GM21529 (cell line): ENCODE data around the gene ING1.
"Not testable (repeated sequence)": the region's sequence is repeated elsewhere in the genome, so short reads cannot be mapped to it uniquely, and the experiment has no call there.

Experiments used
- ATAC-seq: cut with Tn5 transposase; IDR thresholded peaks from one replicate; pipeline ENCODE4 v1.9.1; 2021; ENCODE audit not compliant: unreplicated experiment

Gene ING1, protein sequence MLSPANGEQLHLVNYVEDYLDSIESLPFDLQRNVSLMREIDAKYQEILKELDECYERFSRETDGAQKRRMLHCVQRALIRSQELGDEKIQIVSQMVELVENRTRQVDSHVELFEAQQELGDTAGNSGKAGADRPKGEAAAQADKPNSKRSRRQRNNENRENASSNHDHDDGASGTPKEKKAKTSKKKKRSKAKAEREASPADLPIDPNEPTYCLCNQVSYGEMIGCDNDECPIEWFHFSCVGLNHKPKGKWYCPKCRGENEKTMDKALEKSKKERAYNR

DNA sequence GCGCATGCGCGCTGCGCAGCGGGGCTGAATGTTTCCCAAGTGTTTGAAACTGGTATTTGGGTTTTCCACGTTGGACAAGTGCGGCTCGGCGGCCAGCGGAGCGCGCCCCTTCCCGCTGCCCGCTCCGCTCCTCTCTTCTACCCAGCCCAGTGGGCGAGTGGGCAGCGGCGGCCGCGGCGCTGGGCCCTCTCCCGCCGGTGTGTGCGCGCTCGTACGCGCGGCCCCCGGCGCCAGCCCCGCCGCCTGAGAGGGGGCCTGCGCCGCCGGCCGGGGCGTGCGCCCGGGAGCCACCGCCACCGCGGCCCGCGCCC lies at the start of gene ING1:
Gene ING1, plus strand, starts transcription at position 59 of the 311 bp plus-strand sequence. CDS start 450 bp downstream, outside the sequence.
- ATAC-seq: no peak

DNA sequence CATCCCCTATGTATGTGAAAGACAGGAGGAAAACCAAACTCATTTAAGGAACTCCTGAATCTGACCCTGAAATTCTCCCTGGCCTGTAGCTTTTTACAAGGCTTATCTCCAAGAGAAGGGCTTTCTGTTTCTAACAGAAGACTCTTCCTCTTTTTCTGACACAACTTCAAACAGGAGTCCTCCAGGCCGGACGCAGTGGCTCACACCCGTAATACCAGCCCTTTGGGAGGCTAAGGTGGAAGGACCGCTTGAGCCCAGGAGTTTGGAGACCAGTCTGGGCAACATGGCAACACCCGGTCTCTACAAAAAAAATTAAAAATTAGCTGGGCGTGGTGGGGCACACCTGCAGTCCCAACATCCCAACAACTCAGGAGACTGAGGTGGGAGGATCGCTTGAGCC lies 49.5 kb upstream of the ING1 start:
- no peak for ATAC-seq

DNA sequence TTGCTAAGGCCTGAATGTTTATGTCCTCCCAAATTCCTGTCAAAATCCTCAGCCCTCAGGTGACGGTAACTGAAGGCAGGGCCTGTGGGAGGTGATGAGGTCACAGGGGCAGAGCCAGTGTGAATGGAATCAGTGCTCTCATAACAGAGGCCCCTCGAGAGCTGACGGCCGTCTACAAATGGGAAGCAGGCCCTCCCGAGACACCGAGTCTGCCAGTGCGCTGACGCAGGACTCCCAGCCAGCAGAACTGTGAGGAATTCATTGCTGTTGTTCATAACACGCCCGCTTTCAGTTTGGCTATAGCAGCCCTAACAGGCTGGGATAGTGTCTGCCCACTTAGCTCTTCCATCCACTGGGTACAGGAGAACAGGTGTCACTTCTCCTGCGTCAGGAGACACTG lies 48.8 kb upstream of the ING1 start:
- ATAC-seq: no peak

DNA sequence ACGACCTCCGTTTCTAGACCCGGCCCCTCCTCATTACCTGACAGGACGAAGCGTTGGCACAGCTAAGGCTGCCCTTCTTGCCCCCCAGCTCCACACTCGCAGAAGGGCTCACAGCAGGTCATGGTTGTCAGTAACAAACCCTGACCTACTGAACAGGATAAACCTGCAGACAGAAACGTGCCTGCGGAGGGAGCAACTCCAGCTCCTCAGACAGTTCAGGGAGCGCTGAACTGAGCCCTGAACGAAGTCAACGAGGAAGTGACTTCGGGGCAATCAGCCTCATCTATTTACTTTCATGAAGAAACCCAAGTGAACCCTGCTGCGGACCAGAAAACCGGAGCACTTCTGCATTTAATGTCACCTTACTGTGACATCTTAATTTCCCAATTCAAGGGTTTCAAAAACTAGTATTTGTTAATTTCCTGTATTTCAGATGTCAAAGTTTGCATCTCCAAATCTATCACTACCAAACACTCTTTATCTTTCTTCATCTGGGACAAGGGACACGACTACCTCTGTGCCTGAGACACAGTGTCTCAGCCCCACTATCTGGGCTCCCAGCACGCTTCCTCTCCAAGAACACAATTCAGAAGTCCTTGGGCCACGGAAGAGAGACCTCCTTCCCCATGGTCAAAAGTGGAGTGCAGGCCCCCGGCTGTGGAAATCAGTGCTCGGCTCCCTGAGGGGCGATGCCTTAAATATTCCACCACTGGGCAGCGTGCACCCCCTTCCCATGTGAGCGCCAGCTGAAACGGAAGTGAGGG lies 47.8 kb upstream of the ING1 start:
- ATAC-seq: no peak

DNA sequence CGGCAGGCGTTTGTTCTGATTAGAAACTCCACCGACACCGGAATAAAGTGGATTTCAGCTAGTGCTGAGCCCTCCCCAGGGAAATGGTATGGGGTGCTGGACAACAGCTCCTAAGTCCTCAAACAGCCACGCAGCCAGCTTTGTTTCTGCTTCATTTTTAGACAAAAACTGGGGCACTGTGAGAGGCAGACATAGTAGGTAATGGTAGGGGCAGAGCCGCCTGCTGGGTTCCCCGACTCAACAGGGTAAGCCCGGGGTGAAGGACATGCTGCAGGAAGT lies 47.3 kb upstream of the ING1 start:
- ATAC-seq: no peak

DNA sequence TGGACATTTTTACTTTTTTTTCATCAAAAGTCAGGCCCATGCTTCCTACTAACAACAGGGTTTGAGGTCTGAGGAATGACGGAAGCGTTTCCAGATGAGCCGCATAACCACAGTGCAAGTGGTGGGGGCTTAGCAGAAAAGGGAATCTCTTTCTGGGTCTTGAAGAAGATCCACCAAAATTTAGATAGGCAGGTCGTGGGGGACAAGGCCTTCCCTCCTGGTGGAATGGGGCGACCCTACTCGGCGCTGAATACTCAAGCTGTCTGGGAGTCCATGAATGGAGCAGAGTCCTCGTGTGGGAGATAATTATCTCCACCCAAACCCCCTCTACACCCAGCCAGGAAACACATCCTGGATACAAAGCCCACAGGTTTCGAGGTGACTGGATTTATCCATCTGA lies 44.5 kb upstream of the ING1 start:
- ATAC-seq: no peak

DNA sequence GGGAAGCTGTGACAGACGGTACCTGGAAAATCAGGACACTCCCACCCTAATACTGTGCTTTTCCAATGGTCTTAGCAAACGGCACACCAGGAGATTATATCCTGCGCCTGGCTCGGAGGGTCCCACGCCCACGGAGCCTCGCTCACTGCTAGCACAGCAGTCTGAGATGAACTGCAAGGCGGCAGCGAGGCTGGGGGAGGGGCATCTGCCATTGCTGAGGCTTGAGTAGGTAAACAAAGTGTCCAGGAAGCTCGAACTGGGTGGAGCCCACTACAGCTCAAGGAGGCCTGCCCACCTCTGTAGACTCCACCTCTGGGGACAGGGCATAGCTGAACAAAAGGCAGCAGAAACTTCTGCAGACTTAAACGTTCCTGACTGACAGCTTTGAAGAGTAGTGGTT lies 43.7 kb upstream of the ING1 start:
- ATAC-seq: not testable (repeated sequence)

DNA sequence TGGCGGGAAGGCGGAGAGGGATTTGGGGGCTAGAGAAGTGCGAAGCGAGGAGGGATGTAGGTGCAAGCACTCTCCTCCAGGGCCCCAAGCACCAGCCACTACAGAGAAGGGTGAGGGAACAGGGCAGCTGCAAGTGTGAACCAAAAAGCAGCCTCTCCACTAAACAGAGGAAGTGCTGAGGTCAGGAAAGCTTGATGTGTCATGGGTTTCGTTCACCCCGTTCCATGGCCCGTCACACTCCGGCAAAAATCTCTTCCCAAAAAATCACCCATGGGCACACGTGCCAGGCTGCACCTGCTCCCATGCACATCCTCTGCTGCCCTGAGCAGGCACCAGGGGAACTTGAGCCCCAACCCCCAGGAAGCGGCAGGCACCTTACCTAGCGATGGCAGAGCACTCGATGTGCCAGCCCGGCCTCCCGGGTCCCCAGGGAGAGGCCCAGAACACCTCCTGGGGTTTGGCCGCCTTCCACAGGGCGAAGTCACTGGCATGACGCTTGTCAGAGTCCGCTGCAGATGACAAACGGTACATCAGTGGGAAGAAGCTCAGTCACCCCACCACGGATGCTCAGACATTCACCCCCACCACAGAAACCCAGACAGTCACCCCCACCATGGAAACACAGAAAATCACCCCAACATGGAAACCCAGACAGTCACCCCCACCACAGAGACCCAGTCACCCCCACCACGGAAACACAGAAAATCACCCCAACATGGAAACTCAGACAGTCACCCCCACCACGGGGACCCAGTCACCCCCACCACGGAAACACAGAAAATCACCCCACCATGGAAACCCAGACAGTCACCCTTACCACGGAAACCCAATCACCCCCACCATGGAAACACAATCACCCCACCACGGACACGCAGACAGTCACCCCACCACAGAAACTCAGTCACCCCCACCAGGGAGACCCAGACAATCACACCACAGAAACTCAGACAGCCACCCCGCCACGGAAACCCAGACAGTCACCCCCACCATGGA lies 36.6 kb upstream of the ING1 start:
- peak; percentile 73 for ATAC-seq

DNA sequence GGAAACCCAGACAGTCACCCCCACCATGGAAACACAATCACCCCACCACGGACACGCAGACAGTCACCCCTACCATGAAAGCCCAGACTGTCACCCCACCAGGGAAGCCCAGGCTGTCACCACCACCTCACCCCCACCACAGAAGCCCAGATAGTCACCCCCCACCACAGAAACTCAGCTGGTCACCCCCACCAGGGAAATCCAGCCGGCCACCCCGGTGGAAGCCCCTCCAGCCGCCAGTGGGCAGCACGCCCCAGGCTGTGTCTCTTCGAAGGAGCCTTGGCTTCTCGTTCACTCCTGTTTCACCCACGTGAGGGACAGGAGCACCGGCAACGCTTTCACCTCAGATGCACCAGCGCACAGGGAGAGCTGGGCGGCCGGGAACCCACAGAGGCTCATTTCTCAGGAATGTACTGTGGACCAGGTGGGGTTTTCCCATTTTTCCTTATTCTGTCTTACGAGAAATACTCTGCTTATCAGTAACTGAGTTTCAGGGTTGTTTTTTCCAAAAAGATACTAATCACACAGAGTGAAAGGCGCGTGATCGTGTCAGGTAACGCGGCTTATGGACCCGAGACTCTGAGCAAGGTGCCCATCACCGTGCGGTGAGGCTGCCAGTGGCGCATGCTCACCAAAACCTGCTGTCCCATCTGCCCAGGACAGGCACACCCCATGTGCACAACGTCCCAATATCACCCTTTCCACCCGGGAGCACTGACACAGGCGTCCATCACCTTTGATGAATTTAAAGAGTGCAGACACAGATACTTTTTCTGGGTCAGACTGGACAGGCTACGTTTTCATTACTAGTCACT lies 35.6 kb upstream of the ING1 start:
- no peak for ATAC-seq

DNA sequence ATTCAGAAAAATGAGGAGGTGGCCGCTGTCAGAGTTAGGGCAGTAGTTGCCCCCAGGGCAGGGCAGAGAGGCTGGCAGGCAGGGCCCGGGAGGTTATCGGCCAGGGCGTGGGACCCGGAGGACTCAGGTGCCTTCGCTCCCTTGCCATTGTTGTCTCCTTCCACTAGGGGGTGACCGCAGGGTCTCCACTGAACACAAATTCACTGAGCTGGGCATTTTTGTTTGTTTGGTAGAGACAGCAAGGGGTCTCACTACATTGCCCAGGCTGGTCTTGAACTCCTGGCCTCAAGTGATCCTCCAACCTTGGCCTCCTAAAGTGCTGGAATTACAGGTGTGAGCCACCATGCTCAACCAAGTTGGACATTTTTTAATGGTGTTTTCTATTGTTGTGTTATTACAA lies 32.6 kb upstream of the ING1 start:
- no peak for ATAC-seq

DNA sequence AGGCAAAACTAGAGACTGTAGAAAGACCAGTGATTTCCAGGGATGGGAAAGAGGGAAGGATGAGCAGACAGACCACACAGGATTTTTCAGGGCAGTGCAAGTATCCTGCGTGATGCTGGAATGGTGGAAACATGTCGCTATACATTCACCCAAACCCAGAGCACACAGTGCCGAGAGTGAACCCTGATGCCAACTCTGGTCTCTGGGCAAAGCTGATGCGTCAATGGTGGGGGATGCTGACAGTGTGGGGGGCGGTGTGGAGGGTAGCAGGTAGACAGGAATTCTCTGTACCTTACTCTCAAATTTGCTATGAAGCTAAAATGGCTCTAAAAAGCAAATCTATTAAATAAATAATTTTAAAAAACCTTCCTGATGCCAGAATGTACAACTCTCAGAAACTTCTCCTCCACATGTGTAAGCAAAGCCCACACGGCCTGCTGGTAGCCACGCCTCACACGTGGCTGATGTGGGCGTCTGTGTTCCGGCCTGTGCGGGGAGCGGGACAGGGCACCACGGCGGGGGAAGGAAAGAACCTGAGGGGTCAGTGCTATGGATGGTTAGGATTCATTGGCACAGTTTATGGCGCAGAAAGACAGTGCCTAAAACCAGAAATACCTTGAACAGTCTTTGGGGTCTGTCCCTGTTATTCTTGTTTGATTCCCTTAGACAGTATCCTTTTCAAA lies 31.5 kb upstream of the ING1 start:
- no peak for ATAC-seq

DNA sequence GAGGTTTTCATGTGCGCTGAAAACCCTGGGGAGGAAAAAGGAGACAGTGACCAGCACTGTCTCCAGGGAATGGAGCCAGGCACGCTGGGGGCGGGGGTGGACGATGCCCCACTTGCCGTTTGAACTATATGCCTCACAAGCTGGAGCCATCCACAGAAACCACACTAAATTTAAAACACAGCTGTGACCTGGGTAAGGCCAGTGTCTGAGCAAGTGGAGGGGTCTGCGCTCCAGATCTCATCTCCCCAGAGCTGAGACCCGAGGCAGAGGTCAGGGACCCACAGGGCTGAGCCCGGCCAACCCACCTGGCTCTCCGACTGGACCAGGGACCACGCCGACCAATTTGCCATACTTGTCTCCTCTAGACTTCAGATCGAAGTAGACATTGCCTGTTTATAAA lies 30.8 kb upstream of the ING1 start:
- ATAC-seq: no peak

DNA sequence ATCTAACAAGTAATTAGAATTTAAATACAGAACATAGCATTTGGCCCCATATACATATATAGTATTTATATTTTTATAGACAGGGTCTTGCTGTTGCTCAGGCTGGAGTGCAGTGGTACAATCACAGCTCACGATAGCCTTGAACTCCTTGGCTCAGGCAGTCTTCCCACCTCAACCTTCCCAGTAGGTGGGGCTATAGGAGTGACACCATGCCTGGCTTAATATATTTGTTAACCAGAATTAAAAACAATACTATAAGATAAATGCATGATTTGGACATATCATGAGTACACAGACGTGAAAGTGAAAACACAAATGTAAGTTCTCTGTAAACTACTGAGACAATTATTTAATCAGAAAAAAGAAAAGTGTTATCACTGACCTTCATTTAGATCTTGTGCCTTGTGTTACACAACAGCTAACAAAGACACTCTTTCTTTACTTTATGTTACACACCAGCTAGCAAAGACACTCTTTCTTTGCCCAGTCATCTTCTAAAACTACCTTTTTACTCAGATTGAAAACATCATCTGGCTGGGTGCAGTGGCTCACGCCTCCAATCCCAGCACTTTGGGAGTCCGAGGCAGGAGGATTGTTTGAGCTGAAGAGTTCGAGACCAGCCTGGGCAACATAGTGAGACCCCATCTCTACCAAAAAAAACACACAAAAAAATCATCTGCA lies 30.2 kb upstream of the ING1 start:
- no peak for ATAC-seq

DNA sequence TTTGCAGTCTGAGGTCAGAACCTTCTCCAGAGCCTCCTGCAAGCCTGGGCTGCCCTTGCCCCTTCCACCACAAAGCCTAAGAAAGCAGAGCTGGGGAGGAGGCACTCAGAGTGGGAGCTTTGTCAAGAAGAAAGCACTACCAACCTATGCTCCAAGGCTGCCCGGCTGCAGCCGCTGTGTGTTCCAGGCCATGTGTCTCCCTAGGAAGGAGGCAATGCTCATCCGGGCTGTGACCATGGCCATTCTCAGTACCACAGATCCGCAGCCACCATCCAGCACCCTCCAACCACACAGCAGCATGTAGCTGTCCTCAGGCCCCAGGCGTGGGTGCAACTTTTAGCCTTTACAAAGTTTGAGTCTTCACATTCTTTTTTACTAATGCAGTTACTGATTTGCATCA lies 29.6 kb upstream of the ING1 start:
- no peak for ATAC-seq

DNA sequence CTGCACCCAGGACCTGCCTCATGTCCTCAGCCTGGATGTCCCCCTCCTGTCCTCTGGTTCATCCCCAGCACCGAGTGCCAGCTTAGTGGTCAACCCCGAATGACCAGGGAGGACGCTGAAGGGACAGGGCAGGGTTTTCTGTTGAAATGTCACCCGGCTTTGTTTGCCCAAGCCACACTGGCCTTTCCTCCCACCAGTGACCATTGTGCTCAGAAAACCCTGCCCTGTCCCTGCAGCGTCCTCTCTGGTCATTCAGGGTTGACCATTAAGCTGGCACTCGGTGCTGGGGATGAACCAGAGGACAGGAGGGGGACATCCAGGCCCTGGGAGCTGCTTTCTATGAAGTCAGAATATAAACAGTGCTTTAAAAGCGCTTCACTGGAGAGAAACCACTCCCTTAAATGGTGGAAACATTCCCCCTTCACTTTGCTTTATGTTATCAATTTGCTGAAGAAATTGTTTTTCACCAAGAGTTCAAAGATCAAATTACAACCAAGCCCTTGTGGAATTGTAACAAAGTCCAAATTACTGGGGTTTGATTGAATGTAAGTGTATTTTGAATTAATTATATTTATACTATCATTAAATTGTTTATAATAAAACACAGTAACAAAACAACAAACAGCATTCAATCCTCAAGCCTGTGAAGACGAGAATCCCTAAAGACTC lies 29.0 kb upstream of the ING1 start:
- no peak for ATAC-seq

DNA sequence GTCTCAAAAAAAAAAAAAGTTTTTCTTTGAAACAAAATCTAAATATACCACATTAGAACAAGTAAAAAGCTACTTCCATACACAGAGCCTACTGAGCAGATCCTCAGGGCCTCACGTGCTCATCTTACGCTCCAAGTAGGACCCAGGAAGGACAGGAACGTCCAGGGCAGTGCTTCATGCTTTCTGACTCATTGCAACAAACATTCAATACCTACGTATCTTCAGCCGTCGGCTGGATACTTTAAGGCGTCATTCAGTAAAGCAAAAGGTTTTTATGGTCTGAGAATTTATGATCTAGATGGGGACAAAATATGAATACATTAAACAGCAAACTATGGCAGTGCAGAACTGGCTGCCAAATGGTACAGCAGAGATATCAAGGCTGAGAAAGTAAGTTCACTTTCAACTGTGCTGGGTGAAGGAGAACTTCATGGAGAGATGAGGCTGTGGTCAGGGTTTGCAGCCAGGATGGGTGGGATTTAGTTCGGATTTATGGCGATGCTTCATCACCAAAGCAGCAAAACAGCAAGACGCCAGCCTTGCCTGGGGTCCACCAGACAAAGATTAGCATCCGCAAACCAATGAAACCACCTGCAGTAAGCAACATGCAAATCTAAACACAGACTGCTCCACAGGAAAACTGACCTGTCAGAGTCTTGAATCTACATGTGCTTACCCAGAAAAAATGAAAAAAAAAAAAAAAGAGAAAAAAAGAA lies 28.0 kb upstream of the ING1 start:
- no peak for ATAC-seq

DNA sequence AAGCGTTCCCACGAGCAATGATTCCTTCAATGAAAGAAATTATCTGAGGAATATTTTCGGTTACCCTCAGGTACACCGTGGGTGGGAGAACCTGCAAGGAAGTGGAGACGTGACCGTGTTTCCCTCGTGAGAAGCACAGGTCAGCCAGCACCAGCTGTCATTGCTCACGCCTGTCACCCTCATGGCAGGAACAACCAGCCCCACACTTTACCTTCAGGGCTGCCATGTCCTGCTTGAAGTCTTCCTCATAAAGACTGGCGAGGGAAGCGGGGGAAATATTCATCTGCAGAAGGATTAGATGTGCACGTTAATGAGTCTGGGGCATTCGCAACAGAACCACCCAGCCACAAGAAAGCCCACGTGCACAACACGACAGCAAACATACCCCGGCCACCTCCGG lies 25.8 kb upstream of the ING1 start:
- ATAC-seq: no peak

DNA sequence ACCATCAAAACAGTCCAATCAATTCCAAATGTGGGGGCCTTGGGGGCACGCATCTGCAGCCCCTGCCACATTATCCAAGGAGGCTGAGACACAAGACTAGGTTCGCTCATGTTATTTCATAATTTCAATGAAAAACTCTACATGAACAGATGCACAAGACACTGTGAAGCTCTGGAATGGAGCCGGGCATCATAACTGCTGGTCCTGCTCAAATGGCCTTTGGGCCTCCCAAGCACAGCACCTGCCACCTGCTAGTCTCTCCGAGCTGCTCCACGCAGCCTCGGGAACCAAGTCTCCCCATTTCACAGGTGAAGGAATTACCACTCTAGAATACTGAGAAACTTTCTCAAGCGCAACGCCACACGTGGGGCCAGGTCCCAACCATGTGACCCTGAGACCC lies 24.5 kb upstream of the ING1 start:
- ATAC-seq: no peak

DNA sequence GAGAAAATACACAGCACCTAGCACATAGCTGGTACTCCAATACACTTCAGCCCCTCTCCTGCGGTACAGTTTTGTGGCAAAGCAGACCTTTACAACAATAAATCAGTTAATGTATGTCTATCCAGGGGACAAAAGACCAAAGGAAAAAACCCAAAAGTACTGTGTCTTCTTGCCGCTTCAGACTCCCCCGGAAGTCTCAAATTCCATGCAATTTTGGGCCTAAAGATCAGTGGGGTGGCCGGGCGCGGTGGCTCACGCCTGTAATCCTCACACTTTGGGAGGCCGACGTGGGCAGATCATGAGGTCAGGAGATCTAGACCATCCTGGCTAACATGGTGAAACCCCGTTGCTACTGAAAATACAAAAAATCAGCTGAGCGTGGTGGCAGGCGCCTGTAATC lies 23.8 kb upstream of the ING1 start:
- no peak for ATAC-seq
